Astrocyte of the spinal cord (primary cell): Measurements from ENCODE around the gene DCXR.
"Not testable (repeated sequence)": the region's sequence is repeated elsewhere in the genome, so short reads cannot be mapped to it uniquely, and the experiment has no call there.

Source experiments
- DNase-seq: peaks from one replicate; pipeline ENCODE4 v3.0.0; 2011; ENCODE audit warnings: low read depth, low spot score
- H3K4me3 ChIP-seq: 2 replicates; pipeline ENCODE4 v1.5.1; 2011; ENCODE audit warnings: low read depth, mild to moderate bottlenecking, low read length, moderate library complexity
- CTCF ChIP-seq: IDR thresholded peaks from 2 replicates; pipeline ENCODE4 v1.5.1; 2012; ENCODE audit warnings: low read depth, mild to moderate bottlenecking, low read length, inconsistent platforms
- in situ Hi-C: cut with HindIII; loops from 2 replicates; pipeline ENCODE4 v1.10.0; 2017; ENCODE audit warnings: low sequenced_read_pairs

The DCXR gene

GRCh38 chr17:82039695-82040299 is 2.3 kb upstream of the DCXR start:
- TF ChIP-seq CTCF, result no peak
- DNase-seq, result no peak
- in situ Hi-C loops, result no loop called here
- H3K4me3 ChIP-seq, result no peak overlapping the region

GRCh38 chr17:82038796-82039409 is 1.4 kb upstream of the DCXR start:
- H3K4me3 ChIP-seq, in situ Hi-C loops, DNase-seq: not testable (repeated sequence)

GRCh38 chr17:82037889-82038195 is 345 bp upstream of the DCXR start:
- no peak for TF ChIP-seq CTCF
- DNase-seq, result no peak
- H3K4me3 ChIP-seq, result no peak overlapping the region
- in situ Hi-C loops, result no loop called here

GRCh38 chr17:82036634-82037091 is 834 bp downstream of the DCXR start:
- peak overlapping the region; percentile 68 for H3K4me3 ChIP-seq
- no peak for TF ChIP-seq CTCF
- DNase-seq, result no peak
- in situ Hi-C loops, result no loop called here

- DNase-seq, result no peak
- peak overlapping the region; percentile 68 for H3K4me3 ChIP-seq
- TF ChIP-seq CTCF, result no peak
- in situ Hi-C loops, result no loop called here
These were observed 1.4 kb downstream of the DCXR start for GRCh38 chr17:82035956-82036633.

- TF ChIP-seq CTCF, result no peak
- no peak overlapping the region for H3K4me3 ChIP-seq
- in situ Hi-C loops, result no loop called here
- DNase-seq, result no peak
These were observed 2.0 kb downstream of the DCXR start for GRCh38 chr17:82035488-82035887.

GRCh38 chr17:82034371-82035011 is 3.0 kb downstream of the DCXR start:
- no peak overlapping the region for H3K4me3 ChIP-seq
- no peak for TF ChIP-seq CTCF
- no peak for DNase-seq
- in situ Hi-C loops, result no loop called here
